ENCODE measurements around the gene DUS2. TPM values are rescaled to one million over a fixed set of nuclear protein-coding genes. Genes with fewer than 3 reads are reported as not detected.
A peak's percentile ranks its signal among the peaks of the same experiment; 100 is the strongest.

Gene DUS2
- total and polyA plus RNA-seq, 4 donors, result 6.9 to 10.7 (median 7.9) TPM

DNA sequence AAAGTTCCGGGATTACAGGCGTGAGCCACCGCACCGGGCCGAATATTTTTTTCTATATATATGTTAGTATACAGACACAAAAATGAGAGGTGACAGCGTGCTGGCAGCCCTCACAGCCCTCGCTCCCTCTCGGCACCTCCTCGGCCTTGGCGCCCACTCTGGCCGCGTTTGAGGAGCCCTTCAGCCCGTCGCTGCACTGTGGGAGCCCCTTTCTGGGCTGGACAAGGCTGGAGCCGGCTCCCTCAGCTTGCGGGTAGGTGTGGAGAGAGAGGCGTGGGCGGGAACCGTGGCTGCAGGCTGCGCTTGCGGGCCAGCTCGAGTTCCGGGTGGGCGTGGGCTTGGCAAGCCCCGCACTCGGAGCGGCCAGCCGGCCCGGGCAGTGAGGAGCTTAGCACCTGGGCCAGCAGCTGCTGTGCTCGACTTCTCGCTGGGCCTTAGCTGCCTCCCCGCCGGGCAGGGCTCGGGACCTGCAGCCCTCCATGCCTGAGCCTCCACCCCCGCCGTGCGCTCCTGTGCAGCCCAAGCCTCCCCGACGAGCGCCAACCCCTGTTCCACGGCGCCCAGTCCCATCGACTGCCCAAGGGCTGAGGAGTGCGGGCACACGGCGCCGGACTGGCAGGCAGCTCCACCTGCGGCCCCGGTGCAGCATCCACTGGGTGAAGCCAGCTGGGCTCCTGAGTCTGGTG lies 40.9 kb upstream of the DUS2 start:
- no peak overlapping the region for H3K9ac ChIP-seq (ENCODE audit: low read depth in 1 of 2, low read length in 2 of 2)
- TF ChIP-seq, protein P1, sequence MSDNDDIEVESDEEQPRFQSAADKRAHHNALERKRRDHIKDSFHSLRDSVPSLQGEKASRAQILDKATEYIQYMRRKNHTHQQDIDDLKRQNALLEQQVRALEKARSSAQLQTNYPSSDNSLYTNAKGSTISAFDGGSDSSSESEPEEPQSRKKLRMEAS (IDR thresholded peaks at IDR 0.05), result no peak
- TF ChIP-seq SP1 (IDR thresholded peaks at IDR 0.05), result no peak
- TF ChIP-seq, protein P2, sequence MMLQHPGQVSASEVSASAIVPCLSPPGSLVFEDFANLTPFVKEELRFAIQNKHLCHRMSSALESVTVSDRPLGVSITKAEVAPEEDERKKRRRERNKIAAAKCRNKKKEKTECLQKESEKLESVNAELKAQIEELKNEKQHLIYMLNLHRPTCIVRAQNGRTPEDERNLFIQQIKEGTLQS (IDR thresholded peaks at IDR 0.05), result no peak
- TF ChIP-seq, protein P3, sequence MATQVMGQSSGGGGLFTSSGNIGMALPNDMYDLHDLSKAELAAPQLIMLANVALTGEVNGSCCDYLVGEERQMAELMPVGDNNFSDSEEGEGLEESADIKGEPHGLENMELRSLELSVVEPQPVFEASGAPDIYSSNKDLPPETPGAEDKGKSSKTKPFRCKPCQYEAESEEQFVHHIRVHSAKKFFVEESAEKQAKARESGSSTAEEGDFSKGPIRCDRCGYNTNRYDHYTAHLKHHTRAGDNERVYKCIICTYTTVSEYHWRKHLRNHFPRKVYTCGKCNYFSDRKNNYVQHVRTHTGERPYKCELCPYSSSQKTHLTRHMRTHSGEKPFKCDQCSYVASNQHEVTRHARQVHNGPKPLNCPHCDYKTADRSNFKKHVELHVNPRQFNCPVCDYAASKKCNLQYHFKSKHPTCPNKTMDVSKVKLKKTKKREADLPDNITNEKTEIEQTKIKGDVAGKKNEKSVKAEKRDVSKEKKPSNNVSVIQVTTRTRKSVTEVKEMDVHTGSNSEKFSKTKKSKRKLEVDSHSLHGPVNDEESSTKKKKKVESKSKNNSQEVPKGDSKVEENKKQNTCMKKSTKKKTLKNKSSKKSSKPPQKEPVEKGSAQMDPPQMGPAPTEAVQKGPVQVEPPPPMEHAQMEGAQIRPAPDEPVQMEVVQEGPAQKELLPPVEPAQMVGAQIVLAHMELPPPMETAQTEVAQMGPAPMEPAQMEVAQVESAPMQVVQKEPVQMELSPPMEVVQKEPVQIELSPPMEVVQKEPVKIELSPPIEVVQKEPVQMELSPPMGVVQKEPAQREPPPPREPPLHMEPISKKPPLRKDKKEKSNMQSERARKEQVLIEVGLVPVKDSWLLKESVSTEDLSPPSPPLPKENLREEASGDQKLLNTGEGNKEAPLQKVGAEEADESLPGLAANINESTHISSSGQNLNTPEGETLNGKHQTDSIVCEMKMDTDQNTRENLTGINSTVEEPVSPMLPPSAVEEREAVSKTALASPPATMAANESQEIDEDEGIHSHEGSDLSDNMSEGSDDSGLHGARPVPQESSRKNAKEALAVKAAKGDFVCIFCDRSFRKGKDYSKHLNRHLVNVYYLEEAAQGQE (IDR thresholded peaks at IDR 0.05), result no peak
- TF ChIP-seq RAD21 (IDR thresholded peaks at IDR 0.05), result no peak
- no peak for TF ChIP-seq RXRA (IDR thresholded peaks at IDR 0.05)
- TF ChIP-seq GABPA (IDR thresholded peaks at IDR 0.05 in 1 of 2, conservative IDR thresholded peaks at IDR 0.05 in 1 of 2), result no peak
- TF ChIP-seq FOXA2 (IDR thresholded peaks at IDR 0.05), result no peak
- TF ChIP-seq, protein P4, sequence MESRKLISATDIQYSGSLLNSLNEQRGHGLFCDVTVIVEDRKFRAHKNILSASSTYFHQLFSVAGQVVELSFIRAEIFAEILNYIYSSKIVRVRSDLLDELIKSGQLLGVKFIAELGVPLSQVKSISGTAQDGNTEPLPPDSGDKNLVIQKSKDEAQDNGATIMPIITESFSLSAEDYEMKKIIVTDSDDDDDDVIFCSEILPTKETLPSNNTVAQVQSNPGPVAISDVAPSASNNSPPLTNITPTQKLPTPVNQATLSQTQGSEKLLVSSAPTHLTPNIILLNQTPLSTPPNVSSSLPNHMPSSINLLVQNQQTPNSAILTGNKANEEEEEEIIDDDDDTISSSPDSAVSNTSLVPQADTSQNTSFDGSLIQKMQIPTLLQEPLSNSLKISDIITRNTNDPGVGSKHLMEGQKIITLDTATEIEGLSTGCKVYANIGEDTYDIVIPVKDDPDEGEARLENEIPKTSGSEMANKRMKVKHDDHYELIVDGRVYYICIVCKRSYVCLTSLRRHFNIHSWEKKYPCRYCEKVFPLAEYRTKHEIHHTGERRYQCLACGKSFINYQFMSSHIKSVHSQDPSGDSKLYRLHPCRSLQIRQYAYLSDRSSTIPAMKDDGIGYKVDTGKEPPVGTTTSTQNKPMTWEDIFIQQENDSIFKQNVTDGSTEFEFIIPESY (IDR thresholded peaks at IDR 0.05), result no peak
- TF ChIP-seq FOXA1 (IDR thresholded peaks at IDR 0.05), result no peak
- no peak for TF ChIP-seq JUND (IDR thresholded peaks at IDR 0.05)
- TF ChIP-seq, protein P5, sequence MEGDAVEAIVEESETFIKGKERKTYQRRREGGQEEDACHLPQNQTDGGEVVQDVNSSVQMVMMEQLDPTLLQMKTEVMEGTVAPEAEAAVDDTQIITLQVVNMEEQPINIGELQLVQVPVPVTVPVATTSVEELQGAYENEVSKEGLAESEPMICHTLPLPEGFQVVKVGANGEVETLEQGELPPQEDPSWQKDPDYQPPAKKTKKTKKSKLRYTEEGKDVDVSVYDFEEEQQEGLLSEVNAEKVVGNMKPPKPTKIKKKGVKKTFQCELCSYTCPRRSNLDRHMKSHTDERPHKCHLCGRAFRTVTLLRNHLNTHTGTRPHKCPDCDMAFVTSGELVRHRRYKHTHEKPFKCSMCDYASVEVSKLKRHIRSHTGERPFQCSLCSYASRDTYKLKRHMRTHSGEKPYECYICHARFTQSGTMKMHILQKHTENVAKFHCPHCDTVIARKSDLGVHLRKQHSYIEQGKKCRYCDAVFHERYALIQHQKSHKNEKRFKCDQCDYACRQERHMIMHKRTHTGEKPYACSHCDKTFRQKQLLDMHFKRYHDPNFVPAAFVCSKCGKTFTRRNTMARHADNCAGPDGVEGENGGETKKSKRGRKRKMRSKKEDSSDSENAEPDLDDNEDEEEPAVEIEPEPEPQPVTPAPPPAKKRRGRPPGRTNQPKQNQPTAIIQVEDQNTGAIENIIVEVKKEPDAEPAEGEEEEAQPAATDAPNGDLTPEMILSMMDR (IDR thresholded peaks at IDR 0.05; ENCODE audit: low read depth, low read length, missing input control), result no peak
- no peak for DNase-seq (ENCODE audit: low spot score)
- H3K4me1 ChIP-seq (ENCODE audit: control insufficient read depth in 4 of 4, insufficient read depth in 4 of 4, low read length in 3 of 4), result no peaks in the 10 kb centered on the region
- no peaks in the 10 kb centered on the region for H3K9me3 ChIP-seq (ENCODE audit: control insufficient read depth in 4 of 4, low read length in 3 of 4)
- no peaks in the 10 kb centered on the region for H3K36me3 ChIP-seq (ENCODE audit: control insufficient read depth in 4 of 4, insufficient read depth in 3 of 4, low read depth in 1 of 4, low read length in 3 of 4)
- H3K27ac ChIP-seq (ENCODE audit: low read depth in 1 of 2, low read length in 2 of 2), result no peak overlapping the region
- no peaks in the 10 kb centered on the region for H3K27me3 ChIP-seq (ENCODE audit: control insufficient read depth in 4 of 4, insufficient read depth in 4 of 4, low read length in 3 of 4)
- no peak overlapping the region for H3K4me3 ChIP-seq (ENCODE audit: low read depth in 1 of 3, low read length in 3 of 3)
- 96% methylated on average over 49 of the region's 49 CpGs for WGBS

DNA sequence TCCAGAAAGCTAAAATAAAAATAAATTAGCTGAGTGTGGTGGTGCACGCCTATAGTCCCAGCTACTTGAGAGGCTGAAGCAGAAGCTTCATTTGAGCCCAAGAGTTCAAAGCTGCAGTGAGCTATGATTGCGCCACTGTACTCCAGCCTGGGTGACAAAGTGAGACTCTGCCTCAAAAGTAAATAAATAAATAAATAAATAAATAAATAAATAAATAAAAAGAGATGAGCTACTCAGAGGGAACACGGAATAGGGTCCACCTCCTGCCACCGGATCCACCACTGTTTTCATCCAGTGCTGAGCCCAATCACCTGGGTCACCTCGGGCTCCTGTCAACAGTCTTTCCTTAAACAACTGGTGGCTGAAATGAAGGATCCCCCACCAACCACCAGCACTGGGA lies 36.1 kb upstream of the DUS2 start:
- Histone ChIP-seq H3K9ac (ENCODE audit: low read depth in 1 of 2, low read length in 2 of 2) (no peak overlapping the region), H3K9me3 (ENCODE audit: control insufficient read depth in 4 of 4, low read length in 3 of 4) (no peaks in the 10 kb centered on the region), H3K4me1 (ENCODE audit: control insufficient read depth in 4 of 4, insufficient read depth in 4 of 4, low read length in 3 of 4) (no peaks in the 10 kb centered on the region), H3K27ac (ENCODE audit: low read depth in 1 of 2, low read length in 2 of 2) (peak overlapping the region in 1 of 2 donors; percentile 29), H3K36me3 (ENCODE audit: control insufficient read depth in 4 of 4, insufficient read depth in 3 of 4, low read depth in 1 of 4, low read length in 3 of 4) (no peaks in the 10 kb centered on the region), H3K27me3 (ENCODE audit: control insufficient read depth in 4 of 4, insufficient read depth in 4 of 4, low read length in 3 of 4) (no peaks in the 10 kb centered on the region), H3K4me3 (ENCODE audit: low read depth in 1 of 3, low read length in 3 of 3) (no peak overlapping the region)
- 91% methylated on average over 5 of the region's 5 CpGs for WGBS
- no peak for DNase-seq (ENCODE audit: low spot score)
- TF ChIP-seq TAF1 (conservative IDR thresholded peaks at IDR 0.05), result no peak
- no peak for TF ChIP-seq RXRA (IDR thresholded peaks at IDR 0.05)
- no peak for TF ChIP-seq EGR1 (IDR thresholded peaks at IDR 0.05; ENCODE audit: low read depth in 2 of 2)
- TF ChIP-seq RAD21 (IDR thresholded peaks at IDR 0.05), result no peak
- no peak for TF ChIP-seq FOXA1 (IDR thresholded peaks at IDR 0.05)
- TF ChIP-seq, protein P2 (IDR thresholded peaks at IDR 0.05), result no peak
- TF ChIP-seq, protein P1 (IDR thresholded peaks at IDR 0.05), result no peak
- no peak for TF ChIP-seq FOXA2 (IDR thresholded peaks at IDR 0.05)
- TF ChIP-seq SP1 (IDR thresholded peaks at IDR 0.05), result no peak
- TF ChIP-seq, protein P5 (IDR thresholded peaks at IDR 0.05; ENCODE audit: low read depth, low read length, missing input control), result no peak
- TF ChIP-seq, protein P4 (IDR thresholded peaks at IDR 0.05), result no peak
- no peak for TF ChIP-seq HNF4G (IDR thresholded peaks at IDR 0.05)
- TF ChIP-seq JUND (IDR thresholded peaks at IDR 0.05), result no peak
- no peak for TF ChIP-seq GABPA (IDR thresholded peaks at IDR 0.05 in 1 of 2, conservative IDR thresholded peaks at IDR 0.05 in 1 of 2)
